IPS DF 6.9 (cell line): Measurements from ENCODE around the gene ANKRD33.

Experiments
- DNase-seq: peaks from one replicate; pipeline ENCODE4 v3.0.0-alpha.2; 2013; ENCODE audit warnings: low read depth, low spot score
- H3K27ac ChIP-seq: one replicate; pipeline ENCODE4 v1.5.1; 2013; ENCODE audit warnings: low read length, control low read depth
- H3K27me3 ChIP-seq: 2 replicates; pipeline ENCODE4 v1.6.1; 2013; ENCODE audit warnings: mild to moderate bottlenecking, low read length; ENCODE audit not compliant: control insufficient read depth, insufficient read depth
- H3K36me3 ChIP-seq: 2 replicates; pipeline ENCODE4 v1.6.1; 2013; ENCODE audit warnings: low read length; ENCODE audit not compliant: control insufficient read depth, insufficient read depth
- H3K4me1 ChIP-seq: 2 replicates; pipeline ENCODE4 v1.6.1; 2013; ENCODE audit warnings: low read length; ENCODE audit not compliant: control insufficient read depth, insufficient read depth
- H3K4me3 ChIP-seq: 2 replicates; pipeline ENCODE4 v1.5.1; 2013; ENCODE audit warnings: mild to moderate bottlenecking, low read length
- H3K9me3 ChIP-seq: 2 replicates; pipeline ENCODE4 v1.6.1; 2013; ENCODE audit warnings: low read length, inconsistent platforms; ENCODE audit not compliant: control insufficient read depth, insufficient read depth
- WGBS: extraction: QIAGEN DNeasy Blood & Tissue Kit; methylation state at CpG from one replicate; pipeline ENCODE4 v1.1.7; 2013; ENCODE audit warnings: mixed read lengths, missing lambda C conversion rate; ENCODE audit not compliant: insufficient read length, insufficient coverage; 5-methylcytosine and 5-hydroxymethylcytosine counted together

ANKRD33 gene

GRCh38 chr12:51901121-51901817 lies 13.4 kb downstream of the ANKRD33 start:
- Histone ChIP-seq H3K9me3 (no peaks in the 10 kb centered on the region), H3K27ac (no peak overlapping the region), H3K27me3 (no peaks in the 10 kb centered on the region), H3K4me1 (no peaks in the 10 kb centered on the region), H3K36me3 (no peaks in the 10 kb centered on the region), H3K4me3 (no peak overlapping the region)
- no CpG with 5 or more reads among the region's 14 CpGs for WGBS
- no peak for DNase-seq

GRCh38 chr12:51901881-51902280 lies 14.0 kb downstream of the ANKRD33 start:
- H3K36me3 ChIP-seq, result no peaks in the 10 kb centered on the region
- H3K4me1 ChIP-seq, result no peaks in the 10 kb centered on the region; the same call in 1 of the 2 replicates
- no CpG with 5 or more reads among the region's 11 CpGs for WGBS
- H3K4me3 ChIP-seq, result no peak overlapping the region
- no peaks in the 10 kb centered on the region for H3K9me3 ChIP-seq
- no peak for DNase-seq
- H3K27ac ChIP-seq, result no peak overlapping the region
- no peaks in the 10 kb centered on the region; the same call in 1 of the 2 replicates for H3K27me3 ChIP-seq

- Histone ChIP-seq H3K27ac (no peak overlapping the region), H3K4me3 (no peak overlapping the region), H3K4me1 (no peaks in the 10 kb centered on the region; the same call in 1 of the 2 replicates), H3K36me3 (no peaks in the 10 kb centered on the region), H3K9me3 (no peaks in the 10 kb centered on the region), H3K27me3 (peaks cover 7% of the 10 kb centered on the region; the same call in 1 of the 2 replicates)
- no peak for DNase-seq
These were observed 17.1 kb downstream of the ANKRD33 start for GRCh38 chr12:51904951-51905470.

GRCh38 chr12:51905471-51906429 lies 17.8 kb downstream of the ANKRD33 start:
- WGBS, result no CpG with 5 or more reads among the region's 18 CpGs
- no peaks in the 10 kb centered on the region; the same call in 1 of the 2 replicates for H3K4me1 ChIP-seq
- no peak overlapping the region for H3K4me3 ChIP-seq
- no peak for DNase-seq
- H3K27me3 ChIP-seq, result peaks cover 7% of the 10 kb centered on the region; the same call in 1 of the 2 replicates
- no peak overlapping the region for H3K27ac ChIP-seq
- no peaks in the 10 kb centered on the region for H3K36me3 ChIP-seq
- H3K9me3 ChIP-seq, result no peaks in the 10 kb centered on the region

- no peaks in the 10 kb centered on the region for H3K9me3 ChIP-seq
- DNase-seq, result no peak
- H3K4me1 ChIP-seq, result no peaks in the 10 kb centered on the region; the same call in 1 of the 2 replicates
- no peak overlapping the region for H3K27ac ChIP-seq
- H3K4me3 ChIP-seq, result peak overlapping the region; percentile 30; the same call in 1 of the 2 replicates
- no CpG with 5 or more reads among the region's 23 CpGs for WGBS
- H3K27me3 ChIP-seq, result peaks cover 7% of the 10 kb centered on the region; the same call in 1 of the 2 replicates
- H3K36me3 ChIP-seq, result no peaks in the 10 kb centered on the region
These were observed 18.7 kb downstream of the ANKRD33 start for GRCh38 chr12:51906430-51907082.

- no peak for DNase-seq
- no peaks in the 10 kb centered on the region; the same call in 1 of the 2 replicates for H3K4me1 ChIP-seq
- peaks cover 7% of the 10 kb centered on the region; the same call in 1 of the 2 replicates for H3K27me3 ChIP-seq
- H3K36me3 ChIP-seq, result no peaks in the 10 kb centered on the region
- WGBS, result no CpG with 5 or more reads among the region's 74 CpGs
- peak within 1 kb of the TSS; percentile 30; the same call in 1 of the 2 replicates for H3K4me3 ChIP-seq
- no peaks in the 10 kb centered on the region for H3K9me3 ChIP-seq
- H3K27ac ChIP-seq, result no peak within 1 kb of the TSS
These were observed 19.4 kb downstream of the ANKRD33 start, which contains the start of gene ACVRL1 for GRCh38 chr12:51907083-51907855. TSS of gene ACVRL1 (plus strand) at chr12:51907504. CDS start at chr12:51912475, 4,971 bp downstream.

GRCh38 chr12:51907856-51908425 lies 20.0 kb downstream of the ANKRD33 start:
- Histone ChIP-seq H3K36me3 (no peaks in the 10 kb centered on the region), H3K4me3 (no peak overlapping the region), H3K4me1 (no peaks in the 10 kb centered on the region; the same call in 1 of the 2 replicates), H3K9me3 (no peaks in the 10 kb centered on the region), H3K27ac (no peak overlapping the region), H3K27me3 (peaks cover 7% of the 10 kb centered on the region; the same call in 1 of the 2 replicates)
- no CpG with 5 or more reads among the region's 7 CpGs for WGBS
- no peak for DNase-seq

- H3K4me3 ChIP-seq, result no peak overlapping the region
- no peaks in the 10 kb centered on the region for H3K36me3 ChIP-seq
- peaks cover 7% of the 10 kb centered on the region; the same call in 1 of the 2 replicates for H3K27me3 ChIP-seq
- no peaks in the 10 kb centered on the region; the same call in 1 of the 2 replicates for H3K4me1 ChIP-seq
- no peak for DNase-seq
- H3K27ac ChIP-seq, result no peak overlapping the region
- WGBS, result no CpG with 5 or more reads among the region's 9 CpGs
- no peaks in the 10 kb centered on the region for H3K9me3 ChIP-seq
These were observed 21.1 kb downstream of the ANKRD33 start for GRCh38 chr12:51908876-51909592.

- H3K4me3 ChIP-seq, result no peak overlapping the region
These were observed 22.3 kb downstream of the ANKRD33 start for GRCh38 chr12:51910168-51910567.

More at GRCh38 chr12:51910168-51910567, 22.3 kb downstream of the ANKRD33 start:
- Histone ChIP-seq H3K27ac (no peak overlapping the region), H3K4me1 (no peaks in the 10 kb centered on the region; the same call in 1 of the 2 replicates), H3K9me3 (no peaks in the 10 kb centered on the region), H3K36me3 (no peaks in the 10 kb centered on the region), H3K27me3 (peaks cover 7% of the 10 kb centered on the region; the same call in 1 of the 2 replicates)
- no CpG with 5 or more reads among the region's 6 CpGs for WGBS
- DNase-seq, result no peak
